ENCODE measurements around the gene ZNF726. TPM values are rescaled to one million over a fixed set of nuclear protein-coding genes. Genes with fewer than 3 reads are reported as not detected.
"Not testable (repeated sequence)": the region's sequence is repeated elsewhere in the genome, so short reads cannot be mapped to it uniquely, and the experiment has no call there.

The ZNF726 gene
- 10.3 and 11.6 TPM in 2 replicates for total RNA-seq

GRCh38 chr19:23914402-23915286 is at the start of gene ZNF726:
Gene ZNF726, plus strand, starts transcription at chr19:23914886. Its CDS starts 109 bp downstream, at chr19:23914995.
- peak within 1 kb of the TSS; percentile 94 for H3K4me3 Mint-ChIP-seq (ENCODE audit: low read depth)
- H3K9me3 Mint-ChIP-seq = peaks cover 40% of the 10 kb centered on the region
- peak within 1 kb of the TSS; percentile 96 for H3K27ac Mint-ChIP-seq
- H3K27me3 Mint-ChIP-seq (ENCODE audit: low read depth) = no peaks in the 10 kb centered on the region
- peaks cover 54% of the 10 kb centered on the region for H3K36me3 Mint-ChIP-seq (ENCODE audit: low read depth)
- peaks cover 4% of the 10 kb centered on the region for H3K4me1 Mint-ChIP-seq (ENCODE audit: low read depth)
- DNase-seq (ENCODE audit: low spot score) = peak; percentile 85
- intact Hi-C loops (cut with micrococcal nuclease) = loop anchor here (1.0 to 2.0 kb wide), 4 partner anchors 119 to 664 kb away; partner anchors contain the start of genes ZNF675, ZNF681 and ZNF724

GRCh38 chr19:23867895-23868294 is 46.8 kb upstream of the ZNF726 start:
- H3K36me3 Mint-ChIP-seq (ENCODE audit: low read depth) = no peaks in the 10 kb centered on the region
- intact Hi-C loops (cut with micrococcal nuclease) = no loop called here
- no peaks in the 10 kb centered on the region for H3K4me1 Mint-ChIP-seq (ENCODE audit: low read depth)
- H3K27ac Mint-ChIP-seq = no peak overlapping the region
- H3K4me3 Mint-ChIP-seq (ENCODE audit: low read depth) = no peak overlapping the region
- no peak for DNase-seq (ENCODE audit: low spot score)
- H3K9me3 Mint-ChIP-seq = peaks cover 68% of the 10 kb centered on the region
- no peaks in the 10 kb centered on the region for H3K27me3 Mint-ChIP-seq (ENCODE audit: low read depth)

DNA sequence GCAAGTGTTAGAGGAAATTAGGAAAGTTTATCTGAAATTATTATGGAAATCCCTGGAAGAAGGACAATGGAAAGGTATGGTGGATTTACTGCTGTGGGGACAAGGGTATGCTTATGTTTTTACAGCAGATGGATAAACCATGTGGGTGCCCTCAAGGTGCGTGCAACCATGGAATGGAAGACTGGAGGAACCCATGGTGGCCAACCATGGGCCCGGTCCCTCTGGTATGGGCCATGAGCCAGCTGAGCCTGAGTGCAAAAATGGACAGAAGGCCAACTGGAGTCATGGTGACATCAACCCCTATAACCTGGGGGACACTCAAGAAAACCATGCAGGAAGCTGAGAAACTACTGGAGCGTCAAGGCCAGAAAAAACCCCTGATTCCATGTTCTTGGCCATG is 46.1 kb upstream of the ZNF726 start:
- Mint-ChIP-seq H3K4me1 (ENCODE audit: low read depth) (no peaks in the 10 kb centered on the region), H3K27ac (no peak overlapping the region), H3K4me3 (ENCODE audit: low read depth) (no peak overlapping the region), H3K27me3 (ENCODE audit: low read depth) (no peaks in the 10 kb centered on the region), H3K36me3 (ENCODE audit: low read depth) (no peaks in the 10 kb centered on the region), H3K9me3 (peaks cover 67% of the 10 kb centered on the region)
- DNase-seq (ENCODE audit: low spot score) = no peak
- intact Hi-C loops (cut with micrococcal nuclease) = no loop called here

- Mint-ChIP-seq H3K4me3 (ENCODE audit: low read depth) (no peak overlapping the region), H3K4me1 (ENCODE audit: low read depth) (no peaks in the 10 kb centered on the region), H3K27me3 (ENCODE audit: low read depth) (no peaks in the 10 kb centered on the region), H3K36me3 (ENCODE audit: low read depth) (no peaks in the 10 kb centered on the region), H3K27ac (no peak overlapping the region), H3K9me3 (peaks cover 49% of the 10 kb centered on the region)
- intact Hi-C loops (cut with micrococcal nuclease) = no loop called here
- DNase-seq (ENCODE audit: low spot score) = no peak
Measured at GRCh38 chr19:23872282-23872919, 42.3 kb upstream of the ZNF726 start.

- intact Hi-C loops (cut with micrococcal nuclease) = no loop called here
- no peak overlapping the region for H3K27ac Mint-ChIP-seq
- H3K9me3 Mint-ChIP-seq = peaks cover 60% of the 10 kb centered on the region
- no peak for DNase-seq (ENCODE audit: low spot score)
- H3K27me3 Mint-ChIP-seq (ENCODE audit: low read depth) = no peaks in the 10 kb centered on the region
- no peak overlapping the region for H3K4me3 Mint-ChIP-seq (ENCODE audit: low read depth)
- no peaks in the 10 kb centered on the region for H3K36me3 Mint-ChIP-seq (ENCODE audit: low read depth)
- H3K4me1 Mint-ChIP-seq (ENCODE audit: low read depth) = no peaks in the 10 kb centered on the region
Measured at GRCh38 chr19:23876261-23876660, 38.4 kb upstream of the ZNF726 start.

DNA sequence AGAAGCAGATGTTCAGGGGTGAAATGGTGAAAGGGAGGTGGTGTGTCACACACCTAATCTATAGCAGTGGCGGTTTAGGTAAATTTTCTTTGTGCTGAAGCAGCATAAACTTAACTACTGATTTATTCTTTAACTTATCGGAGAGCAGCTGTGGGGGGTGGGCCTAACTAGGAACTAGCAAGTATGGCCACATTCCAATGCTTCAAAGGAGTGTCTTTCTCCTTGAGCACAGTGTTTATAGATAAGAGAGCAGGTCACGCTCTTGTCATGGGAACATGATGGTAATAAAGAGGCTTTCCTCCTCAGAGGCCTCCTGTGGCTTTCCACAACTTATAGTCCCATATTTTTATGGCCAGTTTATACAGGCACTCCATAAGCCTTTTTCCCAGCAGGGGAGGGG is 37.9 kb upstream of the ZNF726 start:
- intact Hi-C loops (cut with micrococcal nuclease); H3K27ac Mint-ChIP-seq; H3K27me3 Mint-ChIP-seq (ENCODE audit: low read depth); H3K36me3 Mint-ChIP-seq (ENCODE audit: low read depth); DNase-seq (ENCODE audit: low spot score); H3K4me3 Mint-ChIP-seq (ENCODE audit: low read depth); H3K4me1 Mint-ChIP-seq (ENCODE audit: low read depth): not testable (repeated sequence)
- peaks cover 62% of the 10 kb centered on the region for H3K9me3 Mint-ChIP-seq

- H3K4me1 Mint-ChIP-seq (ENCODE audit: low read depth) = no peaks in the 10 kb centered on the region
- H3K4me3 Mint-ChIP-seq (ENCODE audit: low read depth) = no peak overlapping the region
- no peak overlapping the region for H3K27ac Mint-ChIP-seq
- intact Hi-C loops (cut with micrococcal nuclease) = no loop called here
- H3K27me3 Mint-ChIP-seq (ENCODE audit: low read depth) = no peaks in the 10 kb centered on the region
- peaks cover 85% of the 10 kb centered on the region for H3K9me3 Mint-ChIP-seq
- no peak for DNase-seq (ENCODE audit: low spot score)
- no peaks in the 10 kb centered on the region for H3K36me3 Mint-ChIP-seq (ENCODE audit: low read depth)
Measured at GRCh38 chr19:23882493-23882892, 32.2 kb upstream of the ZNF726 start.

DNA sequence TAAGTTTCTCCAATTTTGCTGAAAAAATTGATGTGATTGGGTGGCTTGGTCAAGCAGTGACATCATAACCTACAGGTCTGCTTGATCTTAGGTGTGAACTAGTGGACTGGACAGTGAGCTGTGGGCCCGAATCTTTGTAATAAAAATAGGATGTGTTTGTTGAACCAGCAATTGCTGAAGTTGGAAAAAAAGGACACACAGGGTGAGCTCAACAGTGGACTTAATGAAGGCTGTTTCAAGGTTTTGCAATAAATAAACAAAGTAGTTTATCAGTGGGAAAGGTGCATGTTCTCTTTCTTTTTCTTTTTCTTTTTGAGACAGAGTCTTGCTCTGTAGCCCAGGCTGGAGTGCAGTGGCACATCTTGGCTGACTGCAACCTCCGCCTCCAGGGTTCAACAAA is 30.3 kb upstream of the ZNF726 start:
- DNase-seq (ENCODE audit: low spot score) = no peak
- Mint-ChIP-seq H3K4me1 (ENCODE audit: low read depth) (no peaks in the 10 kb centered on the region), H3K4me3 (ENCODE audit: low read depth) (no peak overlapping the region), H3K27ac (no peak overlapping the region), H3K36me3 (ENCODE audit: low read depth) (no peaks in the 10 kb centered on the region), H3K27me3 (ENCODE audit: low read depth) (no peaks in the 10 kb centered on the region), H3K9me3 (peaks cover 74% of the 10 kb centered on the region)
- intact Hi-C loops (cut with micrococcal nuclease) = no loop called here

GRCh38 chr19:23887642-23888041 is 27.0 kb upstream of the ZNF726 start:
- H3K27ac Mint-ChIP-seq = no peak overlapping the region
- H3K27me3 Mint-ChIP-seq (ENCODE audit: low read depth) = no peaks in the 10 kb centered on the region
- intact Hi-C loops (cut with micrococcal nuclease) = no loop called here
- H3K4me3 Mint-ChIP-seq (ENCODE audit: low read depth) = no peak overlapping the region
- no peak for DNase-seq (ENCODE audit: low spot score)
- peaks cover 53% of the 10 kb centered on the region for H3K9me3 Mint-ChIP-seq
- no peaks in the 10 kb centered on the region for H3K36me3 Mint-ChIP-seq (ENCODE audit: low read depth)
- no peaks in the 10 kb centered on the region for H3K4me1 Mint-ChIP-seq (ENCODE audit: low read depth)

GRCh38 chr19:23896096-23896495 is 18.6 kb upstream of the ZNF726 start:
- H3K27ac Mint-ChIP-seq; intact Hi-C loops (cut with micrococcal nuclease); H3K36me3 Mint-ChIP-seq (ENCODE audit: low read depth); DNase-seq (ENCODE audit: low spot score); H3K4me1 Mint-ChIP-seq (ENCODE audit: low read depth); H3K4me3 Mint-ChIP-seq (ENCODE audit: low read depth); H3K27me3 Mint-ChIP-seq (ENCODE audit: low read depth): not testable (repeated sequence)
- H3K9me3 Mint-ChIP-seq = peaks cover 31% of the 10 kb centered on the region

- Mint-ChIP-seq H3K9me3 (peaks cover 37% of the 10 kb centered on the region), H3K4me3 (ENCODE audit: low read depth) (no peak overlapping the region), H3K36me3 (ENCODE audit: low read depth) (no peaks in the 10 kb centered on the region), H3K4me1 (ENCODE audit: low read depth) (no peaks in the 10 kb centered on the region), H3K27me3 (ENCODE audit: low read depth) (no peaks in the 10 kb centered on the region), H3K27ac (no peak overlapping the region)
- intact Hi-C loops (cut with micrococcal nuclease) = no loop called here
- DNase-seq (ENCODE audit: low spot score) = no peak
Measured at GRCh38 chr19:23896912-23897311, 17.8 kb upstream of the ZNF726 start.

- no peak for DNase-seq (ENCODE audit: low spot score)
- Mint-ChIP-seq H3K4me3 (ENCODE audit: low read depth) (no peak overlapping the region), H3K9me3 (peaks cover 57% of the 10 kb centered on the region), H3K4me1 (ENCODE audit: low read depth) (no peaks in the 10 kb centered on the region), H3K27ac (no peak overlapping the region), H3K27me3 (ENCODE audit: low read depth) (no peaks in the 10 kb centered on the region), H3K36me3 (ENCODE audit: low read depth) (no peaks in the 10 kb centered on the region)
- intact Hi-C loops (cut with micrococcal nuclease) = no loop called here
Measured at GRCh38 chr19:23901360-23901759, 13.3 kb upstream of the ZNF726 start.

DNA sequence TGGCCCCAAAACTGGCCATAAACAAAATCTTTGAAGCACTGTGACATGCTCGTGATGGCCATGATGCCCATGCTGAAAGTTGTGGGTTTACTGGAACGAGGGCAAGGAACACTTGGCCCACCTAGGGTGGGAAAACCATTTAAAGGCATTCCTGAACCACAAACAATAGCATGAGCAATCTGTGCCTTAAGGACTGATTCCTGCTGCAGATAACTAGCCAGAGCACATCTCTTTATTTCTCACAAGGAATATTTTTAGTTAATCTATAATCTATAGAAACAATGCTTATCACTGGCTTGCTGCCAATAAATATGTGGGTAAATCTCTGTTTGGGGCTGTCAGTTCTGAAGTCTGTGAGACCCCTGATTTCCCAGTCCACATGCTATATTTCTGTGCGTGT is 10.3 kb upstream of the ZNF726 start:
- intact Hi-C loops (cut with micrococcal nuclease) = no loop called here
- Mint-ChIP-seq H3K27ac (no peak overlapping the region), H3K4me1 (ENCODE audit: low read depth) (no peaks in the 10 kb centered on the region), H3K4me3 (ENCODE audit: low read depth) (no peak overlapping the region), H3K27me3 (ENCODE audit: low read depth) (no peaks in the 10 kb centered on the region), H3K36me3 (ENCODE audit: low read depth) (no peaks in the 10 kb centered on the region), H3K9me3 (peaks cover 63% of the 10 kb centered on the region)
- DNase-seq (ENCODE audit: low spot score) = no peak

Measured in activated T-helper 2 cell treated with anti-CD3 and anti-CD28 coated beads, Interferon-gamma antibody, Interleukin-2, Interleukin-4, amounts not matched to agents 10 μg/mL and 5 μg/mL and 100 μg/mL, durations not matched to agents 14 hours and 24 hours and 36 hours (primary cell).